Measurements from ENCODE around the gene FOXP4. TPM values are rescaled to one million over a fixed set of nuclear protein-coding genes. Genes with fewer than 3 reads are reported as not detected.

The FOXP4 gene
- total and polyA plus RNA-seq, 2 of the 13 experiments (the other 11 are each of a cell fraction or from before 2014, with no cell fraction given), result 11.0 to 12.4 TPM

DNA sequence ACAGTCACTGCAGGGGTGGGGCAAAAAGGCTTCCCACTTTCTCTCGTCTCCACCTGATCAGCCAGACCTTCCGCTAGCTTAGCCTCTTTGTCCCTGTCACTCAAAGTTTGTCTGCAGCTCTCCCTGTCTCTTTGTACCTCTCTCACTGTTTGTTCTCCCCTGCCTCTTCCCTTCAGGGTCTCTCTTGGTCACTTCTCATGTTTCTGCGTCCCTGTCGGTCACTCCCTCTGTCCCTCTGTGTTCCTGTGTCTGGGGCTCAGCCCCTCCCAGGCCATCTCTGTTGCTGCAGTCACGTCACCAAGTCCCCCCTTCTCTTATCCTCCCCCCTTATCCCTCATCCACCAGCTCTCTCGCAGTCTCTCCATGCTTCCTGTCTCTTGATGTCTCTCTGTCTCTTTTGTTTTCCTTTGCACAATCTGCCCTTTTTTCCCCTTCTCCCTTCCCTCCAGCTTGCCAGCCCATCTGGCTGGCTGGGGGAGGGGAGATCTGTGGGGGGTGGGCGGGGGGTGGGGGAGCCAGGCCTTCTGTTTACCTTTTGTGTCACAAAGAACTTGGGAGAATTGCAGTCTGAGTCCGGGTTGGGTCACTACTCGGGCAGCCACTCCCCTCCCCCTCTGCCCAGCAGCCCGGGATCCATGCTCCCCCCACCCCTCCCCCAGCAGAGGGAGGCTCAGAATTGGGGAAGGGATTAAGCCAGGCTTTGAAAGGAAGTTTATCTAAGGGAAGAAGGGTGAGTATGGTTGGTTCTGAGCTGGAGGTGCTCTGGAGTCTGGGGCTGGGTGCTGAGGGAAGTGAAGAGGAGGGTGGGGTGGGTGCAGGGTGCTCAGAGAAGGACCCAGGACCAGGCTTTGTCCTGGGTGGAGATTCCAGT lies 32.3 kb downstream of the FOXP4 start (continued):
- no peak for TF ChIP-seq ZNF646 (CRISPR knock-in tag; IDR thresholded peaks at IDR 0.05)
- TF ChIP-seq TBX2 (CRISPR knock-in tag; IDR thresholded peaks at IDR 0.05; ENCODE audit: borderline replicate concordance), result peak; percentile 88
- TF ChIP-seq ELF4 (CRISPR knock-in tag; IDR thresholded peaks at IDR 0.05; ENCODE audit: borderline replicate concordance), result peak; percentile 42; the same call in 1 of the 2 replicates

DNA sequence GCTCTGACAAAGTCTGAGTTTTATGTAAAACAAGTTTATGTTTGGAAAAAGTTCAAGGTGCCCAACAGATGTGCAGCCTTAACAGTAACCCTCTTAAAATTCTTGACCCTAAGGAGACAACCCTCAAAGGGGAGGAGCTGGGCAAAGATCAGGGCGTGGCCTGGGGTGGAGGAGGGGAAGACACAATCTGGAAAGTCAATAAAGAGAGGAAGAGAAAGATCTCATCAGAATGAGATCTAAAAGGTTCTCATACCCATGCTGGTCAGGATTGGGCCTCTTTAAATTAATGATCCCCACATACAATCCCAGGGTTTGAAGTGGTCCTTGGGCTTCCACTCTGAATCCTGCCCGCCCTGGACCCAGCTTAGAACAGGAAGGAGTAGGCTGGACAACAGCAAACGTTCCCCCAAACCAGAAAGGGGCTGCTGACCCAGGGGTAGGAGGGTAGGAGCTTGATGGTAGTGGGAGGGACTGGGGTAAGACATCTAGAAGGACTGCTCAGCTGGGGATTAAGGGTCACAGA lies 33.0 kb downstream of the FOXP4 start:
- ATAC-seq (peak; percentile 1; the same call in 1 of the 3 replicates), FAIRE-seq (no peak), DNase-seq (ENCODE audit: low spot score) (no peak)
- TSS peak; percentile 29 for BruUV-seq (replicated peaks)
- WGBS (ENCODE audit: low lambda C conversion rate), result 41% methylated on average over 3 of the region's 3 CpGs
- H3K36me3 ChIP-seq (replicated peaks in 1 of 2; ENCODE audit: control insufficient read depth in 1 of 2, insufficient read depth in 2 of 2, low read length in 2 of 2), result peaks cover 34 to 61% of the 10 kb centered on the region in 2 experiments
- peaks cover 14% of the 10 kb centered on the region for H3K79me2 ChIP-seq (ENCODE audit: insufficient read depth, low read length)
- H3K9ac ChIP-seq (ENCODE audit: insufficient read depth, low read depth, low read length), result peak overlapping the region; percentile 31; the same call in 1 of the 2 replicates
- intact Hi-C loops (cut with micrococcal nuclease; ENCODE audit: unreplicated experiment) (no loop called here), in situ Hi-C loops (cut with HindIII; ENCODE audit: extremely low pct_ligation_motif_present, low pct_unique_long_range_greater_than_20kb) (no loop called here)
- peaks cover 98% of the 10 kb centered on the region for H3K4me1 ChIP-seq (ENCODE audit: insufficient read depth, low read length)
- H3K27me3 ChIP-seq (ENCODE audit: control insufficient read depth in 1 of 2, insufficient read depth in 2 of 2, low read length in 2 of 2), result no peaks in the 10 kb centered on the region
- H3K9me3 ChIP-seq (ENCODE audit: low read length), result no peaks in the 10 kb centered on the region
- H2AFZ ChIP-seq (ENCODE audit: low read length), result no peak overlapping the region
- no peaks in the 10 kb centered on the region; the same call in 1 of the 2 replicates for H4K20me1 ChIP-seq (ENCODE audit: insufficient read depth, low read length)
- H3K4me2 ChIP-seq (ENCODE audit: low read depth, low read length), result peak overlapping the region; percentile 68
- peak overlapping the region in 2 of 3 experiments; percentile 7 to 44; a peak in 3 of 6 replicates for H3K4me3 ChIP-seq (replicated peaks in 1 of 3; ENCODE audit: insufficient read depth in 1 of 3, low read depth in 2 of 3, low read length in 3 of 3)
- peak overlapping the region; percentile 72 for H3K27ac ChIP-seq (ENCODE audit: extremely low read length, insufficient read depth, low read length)
- CTCF ChIA-PET (ENCODE audit: low intra/inter-chr PET ratio, low total read pairs), result no interaction called here
- POLR2A ChIA-PET, result interaction anchor here (1.0 to 3.1 kb wide), 23 partner anchors 9 to 208 kb away, joined by 3 to 60 read pairs (median 11); partner anchors contain the start of gene FOXP4
- peak; percentile 48; the same call in 1 of the 2 replicates for TF ChIP-seq HNF1B (CRISPR knock-in tag; IDR thresholded peaks at IDR 0.05)
- TF ChIP-seq, protein P1, sequence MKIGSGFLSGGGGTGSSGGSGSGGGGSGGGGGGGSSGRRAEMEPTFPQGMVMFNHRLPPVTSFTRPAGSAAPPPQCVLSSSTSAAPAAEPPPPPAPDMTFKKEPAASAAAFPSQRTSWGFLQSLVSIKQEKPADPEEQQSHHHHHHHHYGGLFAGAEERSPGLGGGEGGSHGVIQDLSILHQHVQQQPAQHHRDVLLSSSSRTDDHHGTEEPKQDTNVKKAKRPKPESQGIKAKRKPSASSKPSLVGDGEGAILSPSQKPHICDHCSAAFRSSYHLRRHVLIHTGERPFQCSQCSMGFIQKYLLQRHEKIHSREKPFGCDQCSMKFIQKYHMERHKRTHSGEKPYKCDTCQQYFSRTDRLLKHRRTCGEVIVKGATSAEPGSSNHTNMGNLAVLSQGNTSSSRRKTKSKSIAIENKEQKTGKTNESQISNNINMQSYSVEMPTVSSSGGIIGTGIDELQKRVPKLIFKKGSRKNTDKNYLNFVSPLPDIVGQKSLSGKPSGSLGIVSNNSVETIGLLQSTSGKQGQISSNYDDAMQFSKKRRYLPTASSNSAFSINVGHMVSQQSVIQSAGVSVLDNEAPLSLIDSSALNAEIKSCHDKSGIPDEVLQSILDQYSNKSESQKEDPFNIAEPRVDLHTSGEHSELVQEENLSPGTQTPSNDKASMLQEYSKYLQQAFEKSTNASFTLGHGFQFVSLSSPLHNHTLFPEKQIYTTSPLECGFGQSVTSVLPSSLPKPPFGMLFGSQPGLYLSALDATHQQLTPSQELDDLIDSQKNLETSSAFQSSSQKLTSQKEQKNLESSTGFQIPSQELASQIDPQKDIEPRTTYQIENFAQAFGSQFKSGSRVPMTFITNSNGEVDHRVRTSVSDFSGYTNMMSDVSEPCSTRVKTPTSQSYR (CRISPR knock-in tag; IDR thresholded peaks at IDR 0.05; ENCODE audit: borderline replicate concordance), result peak; percentile 76
- 0 out of 2 replicates have a peak, but pooled peaks have one; percentile 27 for TF ChIP-seq ZNF12 (CRISPR knock-in tag; IDR thresholded peaks at IDR 0.05)
- peak; percentile 14; the same call in 1 of the 2 replicates for TF ChIP-seq FOXK1 (CRISPR knock-in tag; IDR thresholded peaks at IDR 0.05; ENCODE audit: borderline replicate concordance, low read depth)
- TF ChIP-seq GATAD2A (CRISPR knock-in tag; IDR thresholded peaks at IDR 0.05), result peak; percentile 43; the same call in 1 of the 2 replicates

Data from HepG2 (cell line).